ENCODE data around the gene LARGE1. TPM values are rescaled to one million over a fixed set of nuclear protein-coding genes. Genes with fewer than 3 reads are reported as not detected.

The LARGE1 gene
- total and polyA plus RNA-seq, 2 donors (not counting 1 experiment from before 2014, with no cell fraction given): 14.1 to 19.2 TPM

- peaks cover 2% of the 10 kb centered on the region for H3K36me3 ChIP-seq (ENCODE audit: control insufficient read depth, insufficient read depth, low read length)
- no peaks in the 10 kb centered on the region for H3K9me3 ChIP-seq (ENCODE audit: control insufficient read depth, insufficient read depth, low read depth, low read length)
- H3K27me3 ChIP-seq (ENCODE audit: control insufficient read depth, insufficient read depth, low read length): no peaks in the 10 kb centered on the region
- no peak overlapping the region for H3K9ac ChIP-seq (ENCODE audit: insufficient read depth, low read length)
- H3K4me1 ChIP-seq (ENCODE audit: control insufficient read depth, extremely low read depth, insufficient read depth, low read length): no peaks in the 10 kb centered on the region
- no peak overlapping the region for H3K4me2 ChIP-seq (ENCODE audit: extremely low read depth, insufficient read depth, low read length)
- TF ChIP-seq EZH2 (IDR thresholded peaks at IDR 0.05; ENCODE audit: low read length, missing control alignments) (no peak), CTCF (conservative IDR thresholded peaks at IDR 0.05 in 1 of 2, IDR thresholded peaks at IDR 0.05 in 1 of 2; ENCODE audit: low read depth in 1 of 2, low read length in 2 of 2) (no peak)
- H3K79me2 ChIP-seq (ENCODE audit: control insufficient read depth, insufficient read depth, low read length): no peaks in the 10 kb centered on the region
- H4K20me1 ChIP-seq (ENCODE audit: control insufficient read depth, extremely low read depth, insufficient read depth, low read length): no peaks in the 10 kb centered on the region
- H3K27ac ChIP-seq (ENCODE audit: insufficient read depth, low read length): no peak overlapping the region
- DNase-seq (ENCODE audit: low read depth in 2 of 2): no peak
- no peak overlapping the region for H2AFZ ChIP-seq (ENCODE audit: low read length)
- H3K4me3 ChIP-seq (replicated peaks in 1 of 4; ENCODE audit: control extremely low read depth in 1 of 4, insufficient read depth in 1 of 4, low read depth in 3 of 4, low read length in 4 of 4): no peak overlapping the region
Observed at GRCh38 chr22:33337524-33337923, 582.8 kb downstream of the LARGE1 start.

GRCh38 chr22:33335611-33336279 lies 584.5 kb downstream of the LARGE1 start:
- Histone ChIP-seq H3K36me3 (ENCODE audit: control insufficient read depth, insufficient read depth, low read length) (peaks cover 2% of the 10 kb centered on the region), H3K4me2 (ENCODE audit: extremely low read depth, insufficient read depth, low read length) (no peak overlapping the region), H3K9ac (ENCODE audit: insufficient read depth, low read length) (no peak overlapping the region), H3K4me1 (ENCODE audit: control insufficient read depth, extremely low read depth, insufficient read depth, low read length) (no peaks in the 10 kb centered on the region), H4K20me1 (ENCODE audit: control insufficient read depth, extremely low read depth, insufficient read depth, low read length) (no peaks in the 10 kb centered on the region), H3K79me2 (ENCODE audit: control insufficient read depth, insufficient read depth, low read length) (no peaks in the 10 kb centered on the region), H3K4me3 (replicated peaks in 1 of 4; ENCODE audit: control extremely low read depth in 1 of 4, insufficient read depth in 1 of 4, low read depth in 3 of 4, low read length in 4 of 4) (no peak overlapping the region), H3K27ac (ENCODE audit: insufficient read depth, low read length) (no peak overlapping the region), H3K9me3 (ENCODE audit: control insufficient read depth, insufficient read depth, low read depth, low read length) (no peaks in the 10 kb centered on the region), H3K27me3 (ENCODE audit: control insufficient read depth, insufficient read depth, low read length) (no peaks in the 10 kb centered on the region), H2AFZ (ENCODE audit: low read length) (no peak overlapping the region)
- DNase-seq (ENCODE audit: low read depth in 2 of 2): no peak
- TF ChIP-seq CTCF (conservative IDR thresholded peaks at IDR 0.05 in 1 of 2, IDR thresholded peaks at IDR 0.05 in 1 of 2; ENCODE audit: low read depth in 1 of 2, low read length in 2 of 2): no peak
- no peak for TF ChIP-seq EZH2 (IDR thresholded peaks at IDR 0.05; ENCODE audit: low read length, missing control alignments)

- TF ChIP-seq CTCF (conservative IDR thresholded peaks at IDR 0.05 in 1 of 2, IDR thresholded peaks at IDR 0.05 in 1 of 2; ENCODE audit: low read depth in 1 of 2, low read length in 2 of 2): no peak
- no peak for TF ChIP-seq EZH2 (IDR thresholded peaks at IDR 0.05; ENCODE audit: low read length, missing control alignments)
- H3K27ac ChIP-seq (ENCODE audit: insufficient read depth, low read length): no peak overlapping the region
Observed at GRCh38 chr22:33332538-33332937, 587.7 kb downstream of the LARGE1 start.

More at GRCh38 chr22:33332538-33332937, 587.7 kb downstream of the LARGE1 start:
- Histone ChIP-seq H3K79me2 (ENCODE audit: control insufficient read depth, insufficient read depth, low read length) (no peaks in the 10 kb centered on the region), H3K4me1 (ENCODE audit: control insufficient read depth, extremely low read depth, insufficient read depth, low read length) (no peaks in the 10 kb centered on the region), H2AFZ (ENCODE audit: low read length) (no peak overlapping the region), H4K20me1 (ENCODE audit: control insufficient read depth, extremely low read depth, insufficient read depth, low read length) (no peaks in the 10 kb centered on the region), H3K4me3 (replicated peaks in 1 of 4; ENCODE audit: control extremely low read depth in 1 of 4, insufficient read depth in 1 of 4, low read depth in 3 of 4, low read length in 4 of 4) (no peak overlapping the region), H3K9me3 (ENCODE audit: control insufficient read depth, insufficient read depth, low read depth, low read length) (no peaks in the 10 kb centered on the region), H3K4me2 (ENCODE audit: extremely low read depth, insufficient read depth, low read length) (no peak overlapping the region), H3K36me3 (ENCODE audit: control insufficient read depth, insufficient read depth, low read length) (peaks cover 2% of the 10 kb centered on the region), H3K9ac (ENCODE audit: insufficient read depth, low read length) (no peak overlapping the region), H3K27me3 (ENCODE audit: control insufficient read depth, insufficient read depth, low read length) (no peaks in the 10 kb centered on the region)
- peak in 1 of 2 donors; percentile 14 for DNase-seq (ENCODE audit: low read depth in 2 of 2)

Data from fibroblast of lung (primary cell).